Caco-2 (cell line): ENCODE results near the gene VSIR. TPM values are rescaled to one million over a fixed set of nuclear protein-coding genes. Genes with fewer than 3 reads are reported as not detected.

Source experiments
- BruUV-seq: library from RNA; stranded (reverse); fragments of 400-500 nt; replicated peaks from 2 replicates; lab custom pipeline; 2021; lab: Mats Ljungman, UMichigan
- CTCF ChIA-PET: fragments of 300-600 bp; sonication (Branson Sonifier 250); formaldehyde crosslinking; loops from one replicate; lab custom pipeline; 2022; ENCODE audit warnings: antibody characterized with exemption; lab: Charles Lee
- POLR2A ChIA-PET: fragments of 300-600 bp; sonication (Branson Sonifier 250); formaldehyde crosslinking; loops from one replicate; lab custom pipeline; 2022; ENCODE audit warnings: antibody characterized with exemption; lab: Charles Lee
- DNase-seq, 2 experiments: peaks; one replicate each; pipeline versions ENCODE4 v3.0.0 to v3.0.0-alpha.2; 2020 to 2022
- H3K27me3 ChIP-seq: replicated peaks from 2 replicates; pipeline ENCODE4 v1.6.0; 2011; ENCODE audit warnings: low read length; ENCODE audit not compliant: control insufficient read depth, insufficient read depth
- H3K36me3 ChIP-seq: 2 replicates; pipeline ENCODE4 v1.5.1; 2011; ENCODE audit warnings: low read length; ENCODE audit not compliant: control insufficient read depth, insufficient read depth
- H3K4me1 ChIP-seq: fragments of 250-450 bp; sonication (Bioruptor Pico); 2 replicates; pipeline ENCODE4 v1.5.1; 2020; ENCODE audit warnings: mild to moderate bottlenecking
- H3K4me3 ChIP-seq: 2 replicates; pipeline ENCODE4 v1.5.1; 2011; ENCODE audit warnings: low read depth, mild to moderate bottlenecking, control low read depth, low read length
- H3K9me3 ChIP-seq: fragments of 250-450 bp; sonication (Bioruptor Pico); 2 replicates; pipeline ENCODE4 v1.5.1; 2020; ENCODE audit warnings: mild to moderate bottlenecking, moderate library complexity
- H3K27ac Mint-ChIP-seq: one replicate; pipeline ENCODE4 v1.8.0; 2022; ENCODE audit warnings: mixed read lengths; ENCODE audit not compliant: unreplicated experiment
- H3K27me3 Mint-ChIP-seq: one replicate; pipeline ENCODE4 v1.8.0; 2022; ENCODE audit warnings: mixed read lengths; ENCODE audit not compliant: insufficient read depth, unreplicated experiment
- H3K36me3 Mint-ChIP-seq: one replicate; pipeline ENCODE4 v1.8.0; 2022; ENCODE audit warnings: mild to moderate bottlenecking, mixed read lengths; ENCODE audit not compliant: insufficient read depth, unreplicated experiment
- H3K4me1 Mint-ChIP-seq: one replicate; pipeline ENCODE4 v1.8.0; 2022; ENCODE audit warnings: low read depth, mixed read lengths; ENCODE audit not compliant: unreplicated experiment
- H3K4me3 Mint-ChIP-seq: one replicate; pipeline ENCODE4 v1.8.0; 2022; ENCODE audit warnings: mild to moderate bottlenecking, moderate library complexity, mixed read lengths; ENCODE audit not compliant: unreplicated experiment
- H3K9me3 Mint-ChIP-seq: one replicate; pipeline ENCODE4 v1.8.0; 2022; ENCODE audit warnings: mixed read lengths; ENCODE audit not compliant: unreplicated experiment
- CTCF ChIP-seq, 2 experiments: fragments of 200-600 bp in 1 of 2; IDR thresholded peaks; 1 replicate in 1 of 2; 2 replicates in 1 of 2; pipeline versions ENCODE4 v1.5.1 to v1.8.0; 2011 to 2022; ENCODE audit warnings: antibody characterized with exemption in 1 of 2, control low read depth in 1 of 2, inconsistent platforms in 1 of 2, low read depth in 1 of 2, low read length in 1 of 2, mild to moderate bottlenecking in 1 of 2, moderate library complexity in 1 of 2; ENCODE audit not compliant: insufficient read depth in 1 of 2, severe bottlenecking in 1 of 2, unreplicated experiment in 1 of 2
- intact Hi-C: fragments of 100-400 bp; cut with micrococcal nuclease; formaldehyde crosslinking; loops from one replicate; pipeline ENCODE4 v1.10.0; 2022; ENCODE audit not compliant: unreplicated experiment
- total RNA-seq: library from RNA; stranded (reverse); gene quantifications from 2 replicates; pipeline ENCODE4 v1.2.3, GENCODE V29; 2022

VSIR gene
- total RNA-seq, 1 experiment from 2014 or later = 44.0 TPM

- peaks cover 23% of the 10 kb centered on the region for H3K4me1 ChIP-seq
- no peak for DNase-seq
- TF ChIP-seq CTCF (IDR thresholded peaks at IDR 0.05; ENCODE audit: insufficient read depth in 1 of 2, low read depth in 1 of 2, low read length in 1 of 2, severe bottlenecking in 1 of 2, unreplicated experiment in 1 of 2) = no peak
- H3K4me3 ChIP-seq = no peak overlapping the region
- BruUV-seq = no TSS peak
- Mint-ChIP-seq H3K27ac (no peak overlapping the region), H3K9me3 (no peaks in the 10 kb centered on the region), H3K27me3 (no peaks in the 10 kb centered on the region), H3K4me1 (peaks cover 15% of the 10 kb centered on the region), H3K4me3 (no peak overlapping the region), H3K36me3 (no peaks in the 10 kb centered on the region)
- no peaks in the 10 kb centered on the region for H3K9me3 ChIP-seq
- no peaks in the 10 kb centered on the region for H3K36me3 ChIP-seq
- intact Hi-C loops = no loop called here
- no peaks in the 10 kb centered on the region for H3K27me3 ChIP-seq
- ChIA-PET POLR2A (no interaction called here), CTCF (interaction anchor here (0.7 to 1.5 kb wide), 3 partner anchors 11 to 645 kb away, joined by 3 to 4 read pairs (median 4); no protein-coding TSS in a partner anchor)
These were observed 44.1 kb downstream of the VSIR start for GRCh38 chr10:71729161-71729636.

GRCh38 chr10:71727738-71728737 is 45.3 kb downstream of the VSIR start:
- no TSS peak for BruUV-seq
- Mint-ChIP-seq H3K27me3 (no peaks in the 10 kb centered on the region), H3K4me1 (peaks cover 15% of the 10 kb centered on the region), H3K4me3 (no peak overlapping the region), H3K27ac (no peak overlapping the region), H3K36me3 (no peaks in the 10 kb centered on the region), H3K9me3 (no peaks in the 10 kb centered on the region)
- no peaks in the 10 kb centered on the region for H3K36me3 ChIP-seq
- H3K27me3 ChIP-seq = no peaks in the 10 kb centered on the region
- TF ChIP-seq CTCF (IDR thresholded peaks at IDR 0.05; ENCODE audit: insufficient read depth in 1 of 2, low read depth in 1 of 2, low read length in 1 of 2, severe bottlenecking in 1 of 2, unreplicated experiment in 1 of 2) = no peak
- ChIA-PET CTCF (interaction anchor here (0.6 to 1.5 kb wide), 4 partner anchors 12 to 646 kb away, joined by 3 to 4 read pairs (median 4); partner anchors contain the start of gene PSAP), POLR2A (no interaction called here)
- H3K9me3 ChIP-seq = no peaks in the 10 kb centered on the region
- no peak overlapping the region for H3K4me3 ChIP-seq
- H3K4me1 ChIP-seq = peaks cover 17% of the 10 kb centered on the region
- no peak for DNase-seq
- intact Hi-C loops = loop anchor here (2.0 kb wide), 1 partner anchor 45 kb away; the partner anchor contains the start of gene VSIR

- POLR2A ChIA-PET = interaction anchor here (0.5 kb wide), 1 partner anchor 404 kb away, joined by 3 read pairs; no protein-coding TSS in a partner anchor
- DNase-seq = no peak
- H3K36me3 Mint-ChIP-seq = no peaks in the 10 kb centered on the region
- peaks cover 16% of the 10 kb centered on the region for H3K4me1 ChIP-seq
- H3K4me3 Mint-ChIP-seq = no peak overlapping the region
- intact Hi-C loops = loop anchor here (2.0 kb wide), 1 partner anchor 46 kb away; the partner anchor contains the start of gene VSIR
- H3K4me3 ChIP-seq = no peak overlapping the region
- CTCF ChIA-PET = interaction anchor here (0.9 kb wide), 1 partner anchor 40 kb away, joined by 3 read pairs; no protein-coding TSS in a partner anchor
- H3K27me3 ChIP-seq = no peaks in the 10 kb centered on the region
- peak overlapping the region; percentile 58 for H3K27ac Mint-ChIP-seq
- H3K4me1 Mint-ChIP-seq = peaks cover 15% of the 10 kb centered on the region
- no TSS peak for BruUV-seq
- H3K9me3 ChIP-seq = no peaks in the 10 kb centered on the region
- no peaks in the 10 kb centered on the region for H3K27me3 Mint-ChIP-seq
- H3K9me3 Mint-ChIP-seq = peaks cover 7% of the 10 kb centered on the region
- no peaks in the 10 kb centered on the region for H3K36me3 ChIP-seq
- TF ChIP-seq CTCF (IDR thresholded peaks at IDR 0.05; ENCODE audit: insufficient read depth in 1 of 2, low read depth in 1 of 2, low read length in 1 of 2, severe bottlenecking in 1 of 2, unreplicated experiment in 1 of 2) = no peak
These were observed 46.1 kb downstream of the VSIR start for GRCh38 chr10:71727105-71727737.
